Keratinocyte (primary cell): Measurements from ENCODE around the gene ATP2A3.

Experiments
- CTCF ChIP-seq, 3 experiments: IDR thresholded peaks in 1 of 3; conservative IDR thresholded peaks in 1 of 3; optimal IDR thresholded peaks in 1 of 3; 2 replicates in 2 of 3; 3 replicates in 1 of 3; pipeline versions ENCODE3 to v1.5.1; 2011; ENCODE audit warnings: low read length in 3 of 3, mild to moderate bottlenecking in 3 of 3, moderate library complexity in 2 of 3, control low read depth in 1 of 3, inconsistent platforms in 1 of 3; ENCODE audit not compliant: insufficient read depth in 2 of 3; ENCODE audit errors: extremely low read depth in 1 of 3
- EZH2 ChIP-seq: IDR thresholded peaks from one replicate; pipeline ENCODE4 v1.6.1; 2012; ENCODE audit warnings: inconsistent platforms, mild to moderate bottlenecking, low read length, moderate library complexity

- no peak for TF ChIP-seq CTCF (optimal IDR thresholded peaks at IDR 0.05 in 1 of 3, IDR thresholded peaks at IDR 0.05 in 1 of 3, conservative IDR thresholded peaks at IDR 0.05 in 1 of 3; ENCODE audit: extremely low read depth in 1 of 3, insufficient read depth in 2 of 3, low read length in 3 of 3)
- TF ChIP-seq EZH2, result no peak
These were observed 84.4 kb downstream of the ATP2A3 start for GRCh38 chr17:3879591-3880417.
